Spinal cord (tissue), 10 donors: Measurements from ENCODE around the gene ERC2. TPM values are rescaled to one million over a fixed set of nuclear protein-coding genes. Genes with fewer than 3 reads are reported as not detected.

Source experiments
- DNase-seq, 6 donors: peaks; one replicate each; pipeline versions ENCODE4 v3.0.0 to v3.0.0-alpha.2; 2013 to 2015; ENCODE audit warnings: low spot score in 6 of 6, low read depth in 4 of 6
- H3K27ac ChIP-seq: one replicate; pipeline ENCODE4 v1.5.1; 2013; ENCODE audit warnings: low read depth, low read length, control low read depth
- H3K27me3 ChIP-seq: one replicate; pipeline ENCODE4 v1.6.1; 2013; ENCODE audit warnings: low read length; ENCODE audit not compliant: control insufficient read depth, insufficient read depth
- H3K36me3 ChIP-seq: one replicate; pipeline ENCODE4 v1.6.1; 2013; ENCODE audit warnings: low read length; ENCODE audit not compliant: control insufficient read depth, insufficient read depth
- H3K4me1 ChIP-seq: one replicate; pipeline ENCODE4 v1.6.1; 2013; ENCODE audit warnings: low read length; ENCODE audit not compliant: control insufficient read depth, insufficient read depth
- H3K4me3 ChIP-seq: one replicate; pipeline ENCODE4 v1.5.1; 2013; ENCODE audit warnings: low read depth, low read length, control low read depth
- H3K9me3 ChIP-seq: one replicate; pipeline ENCODE4 v1.6.1; 2013; ENCODE audit warnings: low read length; ENCODE audit not compliant: control insufficient read depth, insufficient read depth
- WGBS: methylation state at CpG from one replicate; pipeline ENCODE4 v1.1.5; 2013; ENCODE audit warnings: missing lambda C conversion rate; ENCODE audit not compliant: insufficient coverage; 5-methylcytosine and 5-hydroxymethylcytosine counted together
- polyA plus RNA-seq, 2 donors: library from polyadenylated mRNA; unstranded; fragments of 120-200 nt; gene quantifications; one replicate each; pipeline ENCODE4 v1.2.1, GENCODE V29; 2013; ENCODE audit not compliant: insufficient read length in 2 of 2
- total RNA-seq, 2 donors: library from RNA; depleted of rRNA in 1 of 2; stranded (reverse); fragments of 120-200 nt in 1 of 2; fragments of >200 nt in 1 of 2; gene quantifications; one replicate each; pipeline versions ENCODE4 v1.2.3 to v1.2.4, GENCODE V29; 2013 to 2014
- donor health status: healthy.

Gene ERC2
- total and polyA plus RNA-seq, 4 donors = 24.0 to 51.3 (median 29.7) TPM

GRCh38 chr3:56219894-56220805 lies 248.1 kb downstream of the ERC2 start:
- 53% methylated on average over 6 of the region's 11 CpGs for WGBS
- Histone ChIP-seq H3K9me3 (no peaks in the 10 kb centered on the region), H3K4me3 (no peak overlapping the region), H3K36me3 (no peaks in the 10 kb centered on the region), H3K27me3 (no peaks in the 10 kb centered on the region), H3K27ac (no peak overlapping the region), H3K4me1 (no peaks in the 10 kb centered on the region)
- DNase-seq = peak in 2 of 6 donors; percentile 12 to 71

- Histone ChIP-seq H3K4me3 (no peak overlapping the region), H3K27me3 (no peaks in the 10 kb centered on the region), H3K36me3 (no peaks in the 10 kb centered on the region), H3K4me1 (no peaks in the 10 kb centered on the region), H3K9me3 (no peaks in the 10 kb centered on the region), H3K27ac (no peak overlapping the region)
- no CpG with 5 or more reads among the region's 2 CpGs for WGBS
- DNase-seq = peak in 1 of 6 donors; percentile 86
Observed at GRCh38 chr3:56209982-56210751, 258.1 kb downstream of the ERC2 start.

GRCh38 chr3:56207922-56208321 lies 260.3 kb downstream of the ERC2 start:
- H3K27me3 ChIP-seq = no peaks in the 10 kb centered on the region
- H3K4me1 ChIP-seq = no peaks in the 10 kb centered on the region
- 100% methylated on average over 1 of the region's 4 CpGs for WGBS
- no peak overlapping the region for H3K27ac ChIP-seq
- no peaks in the 10 kb centered on the region for H3K36me3 ChIP-seq
- peak in 1 of 6 donors; percentile 22 for DNase-seq
- no peaks in the 10 kb centered on the region for H3K9me3 ChIP-seq
- H3K4me3 ChIP-seq = no peak overlapping the region

GRCh38 chr3:56205406-56205805 lies 262.9 kb downstream of the ERC2 start:
- Histone ChIP-seq H3K9me3 (no peaks in the 10 kb centered on the region), H3K27me3 (no peaks in the 10 kb centered on the region)
- no CpG with 5 or more reads among the region's 3 CpGs for WGBS

GRCh38 chr3:56202997-56203396 lies 265.3 kb downstream of the ERC2 start:
- Histone ChIP-seq H3K36me3 (no peaks in the 10 kb centered on the region), H3K27me3 (no peaks in the 10 kb centered on the region), H3K27ac (no peak overlapping the region), H3K9me3 (no peaks in the 10 kb centered on the region), H3K4me1 (no peaks in the 10 kb centered on the region), H3K4me3 (no peak overlapping the region)
- no peak for DNase-seq
- WGBS = no CpG with 5 or more reads among the region's 4 CpGs

More at GRCh38 chr3:56205406-56205805, 262.9 kb downstream of the ERC2 start:
- Histone ChIP-seq H3K27ac (no peak overlapping the region), H3K4me1 (no peaks in the 10 kb centered on the region), H3K36me3 (no peaks in the 10 kb centered on the region), H3K4me3 (no peak overlapping the region)
- DNase-seq = no peak

GRCh38 chr3:56201407-56201806 lies 266.9 kb downstream of the ERC2 start:
- Histone ChIP-seq H3K27me3 (no peaks in the 10 kb centered on the region), H3K27ac (no peak overlapping the region), H3K36me3 (no peaks in the 10 kb centered on the region), H3K9me3 (no peaks in the 10 kb centered on the region), H3K4me3 (no peak overlapping the region), H3K4me1 (no peaks in the 10 kb centered on the region)
- whole genome bisulfite sequencing = no CpG with 5 or more reads among the region's 1 CpG
- DNase-seq = no peak

GRCh38 chr3:56200251-56200650 lies 268.0 kb downstream of the ERC2 start:
- no peak overlapping the region for H3K27ac ChIP-seq
- no peaks in the 10 kb centered on the region for H3K36me3 ChIP-seq
- no peak overlapping the region for H3K4me3 ChIP-seq
- H3K4me1 ChIP-seq = no peaks in the 10 kb centered on the region
- no peak for DNase-seq
- H3K9me3 ChIP-seq = no peaks in the 10 kb centered on the region
- H3K27me3 ChIP-seq = no peaks in the 10 kb centered on the region

GRCh38 chr3:56197991-56198390 lies 270.3 kb downstream of the ERC2 start:
- Histone ChIP-seq H3K9me3 (no peaks in the 10 kb centered on the region), H3K4me3 (no peak overlapping the region), H3K4me1 (no peaks in the 10 kb centered on the region), H3K27me3 (no peaks in the 10 kb centered on the region), H3K27ac (no peak overlapping the region), H3K36me3 (no peaks in the 10 kb centered on the region)
- DNase-seq = no peak

GRCh38 chr3:56197259-56197965 lies 270.9 kb downstream of the ERC2 start:
- H3K36me3 ChIP-seq = no peaks in the 10 kb centered on the region
- DNase-seq = peak in 1 of 6 donors; percentile 19
- no peaks in the 10 kb centered on the region for H3K27me3 ChIP-seq
- no CpG with 5 or more reads among the region's 3 CpGs for WGBS
- no peak overlapping the region for H3K27ac ChIP-seq
- H3K4me3 ChIP-seq = no peak overlapping the region
- no peaks in the 10 kb centered on the region for H3K4me1 ChIP-seq
- H3K9me3 ChIP-seq = no peaks in the 10 kb centered on the region
